Liver (tissue), 9 donors: ENCODE results near the gene RER1. TPM values are rescaled to one million over a fixed set of nuclear protein-coding genes. Genes with fewer than 3 reads are reported as not detected.

ENCODE experiments used
- DNase-seq: peaks from one replicate; pipeline ENCODE4 v3.0.0-alpha.2; 2017; ENCODE audit warnings: low spot score
- H3K27ac ChIP-seq, 2 donors: one replicate each; pipeline ENCODE4 v1.7.0; 2013; ENCODE audit warnings: inconsistent platforms in 2 of 2, low read length in 2 of 2, control low read depth in 1 of 2, low read depth in 1 of 2, mild to moderate bottlenecking in 1 of 2
- H3K27me3 ChIP-seq, 4 donors: one replicate each; pipeline versions ENCODE4 v1.6.1 to v1.7.0; 2013; ENCODE audit warnings: low read length in 3 of 4, inconsistent platforms in 1 of 4, mild to moderate bottlenecking in 1 of 4, moderate library complexity in 1 of 4; ENCODE audit not compliant: control insufficient read depth in 4 of 4, insufficient read depth in 4 of 4
- H3K36me3 ChIP-seq, 4 donors: one replicate each; pipeline versions ENCODE4 v1.6.1 to v1.7.0; 2013; ENCODE audit warnings: low read length in 3 of 4, mild to moderate bottlenecking in 3 of 4, low read depth in 1 of 4, moderate library complexity in 1 of 4; ENCODE audit not compliant: control insufficient read depth in 4 of 4, insufficient read depth in 3 of 4
- H3K4me1 ChIP-seq, 4 donors: one replicate each; pipeline versions ENCODE4 v1.6.1 to v1.7.0; 2013; ENCODE audit warnings: low read length in 3 of 4, mild to moderate bottlenecking in 3 of 4, moderate library complexity in 1 of 4; ENCODE audit not compliant: control insufficient read depth in 4 of 4, insufficient read depth in 4 of 4
- H3K4me3 ChIP-seq, 3 donors: one replicate each; pipeline versions ENCODE4 v1.6.1 to v1.7.0; 2013; ENCODE audit warnings: low read length in 3 of 3, control low read depth in 1 of 3, low read depth in 1 of 3, mild to moderate bottlenecking in 1 of 3
- H3K9ac ChIP-seq, 2 donors: one replicate each; pipeline ENCODE4 v1.7.0; 2013; ENCODE audit warnings: low read length in 2 of 2, mild to moderate bottlenecking in 2 of 2, moderate library complexity in 2 of 2, control low read depth in 1 of 2, low read depth in 1 of 2
- H3K9me3 ChIP-seq, 4 donors: one replicate each; pipeline versions ENCODE4 v1.6.1 to v1.7.0; 2013; ENCODE audit warnings: low read length in 3 of 4; ENCODE audit not compliant: control insufficient read depth in 4 of 4
- EGR1 ChIP-seq, 2 donors: IDR thresholded peaks; 2 replicates each; pipeline ENCODE4 v1.6.1; 2016 to 2018; ENCODE audit warnings: antibody characterized with exemption in 2 of 2, low read depth in 2 of 2
- FOXA2 ChIP-seq: IDR thresholded peaks from 2 replicates; pipeline ENCODE4 v1.6.1; 2016; ENCODE audit warnings: antibody characterized with exemption
- HNF4A ChIP-seq, 2 donors: conservative IDR thresholded peaks; 2 replicates each; pipeline ENCODE4 v1.6.1; 2016; ENCODE audit warnings: antibody characterized with exemption in 2 of 2, mild to moderate bottlenecking in 2 of 2
- JUND ChIP-seq, 2 donors: IDR thresholded peaks; 2 replicates each; pipeline ENCODE4 v1.6.1; 2016; ENCODE audit warnings: antibody characterized with exemption in 2 of 2
- RAD21 ChIP-seq, 2 donors: IDR thresholded peaks; 2 replicates each; pipeline ENCODE4 v1.6.1; 2016; ENCODE audit warnings: antibody characterized with exemption in 2 of 2, mild to moderate bottlenecking in 2 of 2
- RXRA ChIP-seq, 2 donors: IDR thresholded peaks; 2 replicates each; pipeline ENCODE4 v1.6.1; 2017 to 2018; ENCODE audit warnings: antibody characterized with exemption in 2 of 2, mild to moderate bottlenecking in 1 of 2
- SP1 ChIP-seq: IDR thresholded peaks from 2 replicates; pipeline ENCODE4 v1.6.1; 2018; ENCODE audit warnings: antibody characterized with exemption, mild to moderate bottlenecking
- WGBS: extraction: QIAGEN DNeasy Blood & Tissue Kit; methylation state at CpG from one replicate; pipeline ENCODE4 v1.1.7; 2013; 5-methylcytosine and 5-hydroxymethylcytosine counted together
- polyA plus RNA-seq, 2 donors: library from polyadenylated mRNA; stranded (reverse) in 1 of 2; unstranded in 1 of 2; fragments of 200-250 nt in 1 of 2; fragments of >200 nt in 1 of 2; fragmentation: Nextera tagmentation in 1 of 2; extraction: Ambion mirVana in 1 of 2; gene quantifications; one replicate each; pipeline versions ENCODE4 v1.2.1 to v1.2.3, GENCODE V29; 2013 to 2015
- total RNA-seq, 2 donors: library from RNA; depleted of rRNA; stranded (reverse); fragments of >200 nt; gene quantifications; one replicate each; pipeline ENCODE4 v1.2.3, GENCODE V29; 2014
- TF ChIP-seq, protein P1 (sequence below): IDR thresholded peaks from 2 replicates; pipeline ENCODE4 v1.6.1; 2016; ENCODE audit warnings: antibody characterized with exemption
- TF ChIP-seq, protein P2 (sequence below): IDR thresholded peaks from 2 replicates; pipeline ENCODE4 v1.6.1; 2016; ENCODE audit warnings: antibody characterized with exemption
- TF ChIP-seq, protein P3 (sequence below): fragments of 150-350 bp; IDR thresholded peaks from 2 replicates; pipeline ENCODE4 v1.5.1; 2017; ENCODE audit warnings: improper control_type of control experiment, low read depth, low read length; ENCODE audit not compliant: missing input control
- donor health status: healthy.
- donor health status: healthy.
- donor health status: healthy.
- donor health status: healthy.
- donor health status: healthy.

RER1 gene
- total and polyA plus RNA-seq, 4 donors, result 43.5 to 142 (median 89.7) TPM

DNA sequence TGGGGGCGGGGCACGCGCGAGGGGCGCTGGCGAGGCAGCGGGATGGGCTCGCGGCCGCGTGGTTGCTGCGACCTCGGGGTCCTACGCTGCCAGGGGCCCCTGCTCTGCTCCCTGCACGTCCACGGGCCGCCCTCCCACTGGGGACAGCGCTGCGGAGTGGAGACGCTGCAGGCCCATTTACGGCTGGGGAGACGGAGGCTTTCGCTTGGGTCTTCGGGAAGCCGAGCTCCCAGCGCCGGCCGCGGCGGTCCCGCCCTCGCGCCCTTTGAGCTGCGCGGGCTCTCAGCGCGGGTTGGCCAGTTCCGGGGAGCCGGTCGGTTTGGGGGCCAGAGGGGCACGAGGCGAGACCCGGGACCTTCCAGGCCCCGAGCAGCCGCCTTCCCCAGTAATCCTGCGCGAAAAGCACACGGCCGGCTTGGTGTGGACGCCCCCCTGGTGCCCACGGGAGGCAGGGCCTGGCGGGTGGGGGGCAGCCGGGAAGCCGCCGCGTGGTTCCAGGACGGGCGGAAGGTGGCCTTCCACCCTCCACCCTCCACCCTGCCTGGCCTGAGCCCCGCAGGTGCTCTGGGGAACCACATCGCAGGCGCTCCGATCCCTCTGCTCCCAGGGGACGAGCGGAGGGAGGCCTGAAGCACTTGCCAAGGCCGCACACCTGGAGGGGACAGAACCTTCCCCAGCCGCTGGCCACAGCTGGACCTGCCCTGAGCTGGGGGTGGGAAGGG, 21.3 kb downstream of the RER1 start:
- H3K36me3 ChIP-seq, result peaks cover 0 to 2% (median 0%) of the 10 kb centered on the region in 4 donors
- WGBS, result under 1% methylated on average over 66 of the region's 66 CpGs
- TF ChIP-seq RXRA (IDR thresholded peaks at IDR 0.05) (no peak), JUND (IDR thresholded peaks at IDR 0.05) (no peak), SP1 (peak; percentile 41)
- H3K4me1 ChIP-seq, result peaks cover 19 to 60% (median 55%) of the 10 kb centered on the region in 4 donors
- no peaks in the 10 kb centered on the region for H3K27me3 ChIP-seq
- DNase-seq, result peak; percentile 44
- peak overlapping the region; percentile 77 to 95 for H3K27ac ChIP-seq
- H3K9ac ChIP-seq, result peak overlapping the region; percentile 7 to 82
- peak overlapping the region; percentile 68 to 93 (median 90) for H3K4me3 ChIP-seq
- H3K9me3 ChIP-seq, result no peaks in the 10 kb centered on the region

DNA sequence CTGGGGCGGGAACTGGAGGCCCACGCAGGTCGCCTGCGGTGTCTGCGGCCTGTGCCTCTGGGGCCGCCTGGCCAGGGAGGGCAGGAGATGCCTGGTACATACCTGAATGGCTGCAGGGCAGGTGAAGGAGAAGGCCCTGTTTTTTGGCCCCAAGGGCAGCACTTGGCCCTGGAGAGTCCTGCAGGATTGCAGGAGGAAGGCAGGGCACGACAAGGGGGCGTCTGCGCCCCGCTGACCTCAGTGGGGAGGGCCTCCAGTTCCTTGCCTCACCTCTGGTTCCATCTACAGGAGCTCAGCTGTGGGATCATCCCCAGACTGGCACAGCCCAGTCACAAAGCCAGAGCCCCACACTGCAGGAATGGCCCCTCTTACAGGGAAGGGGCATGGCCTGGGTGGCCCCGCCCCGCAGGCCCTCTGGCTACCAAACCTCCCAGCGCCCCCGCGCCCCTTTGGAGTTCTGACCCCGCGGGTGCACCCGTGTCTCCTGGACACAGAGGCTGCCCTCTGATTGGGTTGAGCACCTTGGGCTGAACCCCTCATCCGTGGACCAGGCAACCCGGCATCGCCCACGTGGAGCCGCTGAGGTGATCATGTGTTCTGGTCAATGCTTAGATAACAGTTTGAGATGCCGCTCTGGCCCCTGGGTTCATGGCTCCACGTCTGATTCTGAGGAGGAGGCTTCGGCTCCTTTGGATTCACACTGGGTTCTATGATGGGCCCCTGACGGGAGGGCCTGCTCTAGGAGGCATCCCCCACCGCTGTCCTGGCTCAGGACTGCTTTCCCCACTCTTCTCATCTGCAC, 22.1 kb downstream of the RER1 start:
- Histone ChIP-seq H3K27ac (peak overlapping the region; percentile 77 to 95), H3K4me1 (peaks cover 16 to 52% (median 48%) of the 10 kb centered on the region in 4 donors), H3K9me3 (no peaks in the 10 kb centered on the region), H3K9ac (peak overlapping the region; percentile 48 to 82), H3K4me3 (peak overlapping the region; percentile 5 to 93 (median 90)), H3K36me3 (no peaks in the 10 kb centered on the region), H3K27me3 (no peaks in the 10 kb centered on the region)
- WGBS, result 23% methylated on average over 28 of the region's 28 CpGs
- DNase-seq, result no peak
- TF ChIP-seq HNF4A (conservative IDR thresholded peaks at IDR 0.05) (peak in 1 of 2 donors; percentile 7), RXRA (IDR thresholded peaks at IDR 0.05) (no peak)

DNA sequence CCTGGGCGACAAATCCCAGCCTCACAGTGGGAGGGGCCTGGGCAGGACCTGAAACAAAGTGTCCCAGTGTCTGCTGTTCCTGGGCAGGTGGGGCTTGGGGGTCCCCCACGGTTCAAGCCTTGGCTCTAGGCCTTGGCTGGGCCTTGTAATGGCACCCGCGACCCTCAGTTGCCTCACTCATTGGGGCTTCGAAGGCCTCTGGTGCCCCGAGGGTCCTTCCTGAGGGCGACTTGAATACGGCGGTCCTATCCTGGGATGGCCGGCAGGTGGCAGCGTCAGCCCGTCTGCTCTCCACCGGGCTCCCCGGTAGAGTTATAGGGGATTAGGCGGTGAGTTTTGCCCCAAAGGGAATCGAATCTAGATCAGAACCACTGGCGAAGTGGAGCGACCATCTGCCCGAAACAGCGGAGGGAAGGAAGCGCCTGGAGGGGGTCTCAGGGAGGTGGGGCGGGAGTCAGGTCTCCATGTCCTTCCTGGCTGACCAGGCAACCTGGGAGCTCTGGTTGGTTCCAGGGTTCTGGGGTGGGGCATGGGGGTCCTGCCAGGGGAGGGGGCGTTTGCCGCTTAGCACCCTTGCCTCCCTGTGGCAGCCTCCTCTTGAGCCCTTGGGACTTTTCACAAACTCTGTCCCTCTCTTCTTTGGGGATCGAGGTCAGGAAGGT, 22.8 kb downstream of the RER1 start:
- 2% methylated on average over 25 of the region's 25 CpGs for WGBS
- H3K27me3 ChIP-seq, result no peaks in the 10 kb centered on the region
- DNase-seq, result peak; percentile 81
- H3K4me3 ChIP-seq, result peak overlapping the region in 2 of 3 donors; percentile 4 to 12
- TF ChIP-seq, protein P1, sequence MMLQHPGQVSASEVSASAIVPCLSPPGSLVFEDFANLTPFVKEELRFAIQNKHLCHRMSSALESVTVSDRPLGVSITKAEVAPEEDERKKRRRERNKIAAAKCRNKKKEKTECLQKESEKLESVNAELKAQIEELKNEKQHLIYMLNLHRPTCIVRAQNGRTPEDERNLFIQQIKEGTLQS, result no peak
- TF ChIP-seq, protein P2, sequence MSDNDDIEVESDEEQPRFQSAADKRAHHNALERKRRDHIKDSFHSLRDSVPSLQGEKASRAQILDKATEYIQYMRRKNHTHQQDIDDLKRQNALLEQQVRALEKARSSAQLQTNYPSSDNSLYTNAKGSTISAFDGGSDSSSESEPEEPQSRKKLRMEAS, result no peak
- TF ChIP-seq RAD21 (IDR thresholded peaks at IDR 0.05) (peak; percentile 93 to 97), SP1 (no peak), EGR1 (IDR thresholded peaks at IDR 0.05; ENCODE audit: low read depth in 2 of 2) (no peak), RXRA (IDR thresholded peaks at IDR 0.05) (no peak), FOXA2 (no peak), JUND (IDR thresholded peaks at IDR 0.05) (no peak)
- TF ChIP-seq, protein P3, sequence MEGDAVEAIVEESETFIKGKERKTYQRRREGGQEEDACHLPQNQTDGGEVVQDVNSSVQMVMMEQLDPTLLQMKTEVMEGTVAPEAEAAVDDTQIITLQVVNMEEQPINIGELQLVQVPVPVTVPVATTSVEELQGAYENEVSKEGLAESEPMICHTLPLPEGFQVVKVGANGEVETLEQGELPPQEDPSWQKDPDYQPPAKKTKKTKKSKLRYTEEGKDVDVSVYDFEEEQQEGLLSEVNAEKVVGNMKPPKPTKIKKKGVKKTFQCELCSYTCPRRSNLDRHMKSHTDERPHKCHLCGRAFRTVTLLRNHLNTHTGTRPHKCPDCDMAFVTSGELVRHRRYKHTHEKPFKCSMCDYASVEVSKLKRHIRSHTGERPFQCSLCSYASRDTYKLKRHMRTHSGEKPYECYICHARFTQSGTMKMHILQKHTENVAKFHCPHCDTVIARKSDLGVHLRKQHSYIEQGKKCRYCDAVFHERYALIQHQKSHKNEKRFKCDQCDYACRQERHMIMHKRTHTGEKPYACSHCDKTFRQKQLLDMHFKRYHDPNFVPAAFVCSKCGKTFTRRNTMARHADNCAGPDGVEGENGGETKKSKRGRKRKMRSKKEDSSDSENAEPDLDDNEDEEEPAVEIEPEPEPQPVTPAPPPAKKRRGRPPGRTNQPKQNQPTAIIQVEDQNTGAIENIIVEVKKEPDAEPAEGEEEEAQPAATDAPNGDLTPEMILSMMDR, result peak; percentile 86
- H3K36me3 ChIP-seq, result no peaks in the 10 kb centered on the region
- peak overlapping the region; percentile 67 to 77 for H3K27ac ChIP-seq
- H3K9me3 ChIP-seq, result no peaks in the 10 kb centered on the region
- H3K4me1 ChIP-seq, result peaks cover 11 to 45% (median 40%) of the 10 kb centered on the region in 4 donors
- H3K9ac ChIP-seq, result peak overlapping the region in 1 of 2 donors; percentile 48
